ENCODE measurements around the gene MED10.

The MED10 gene

DNA sequence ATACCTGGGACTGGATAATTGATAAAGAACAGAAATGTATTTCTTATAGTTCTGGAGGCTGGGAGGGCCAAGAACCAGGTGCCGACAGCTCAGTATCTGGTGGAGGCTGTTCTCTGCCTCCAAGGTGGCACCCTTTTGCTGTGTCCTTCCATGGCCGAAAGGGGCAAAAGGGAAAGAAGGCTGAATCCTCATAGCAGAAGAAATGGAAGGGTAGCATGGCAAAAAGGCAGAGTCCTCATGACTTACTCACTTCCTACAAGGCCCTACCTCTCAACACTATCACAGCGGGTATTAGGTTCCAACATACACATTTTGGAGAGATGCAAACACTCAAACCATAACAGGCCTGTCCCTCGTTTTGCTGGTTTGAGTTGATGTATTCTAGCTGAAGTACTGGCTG lies 25.1 kb upstream of the MED10 start:
- no peak for DNase-seq (ENCODE audit: low read depth)
- TF ChIP-seq, protein P1, sequence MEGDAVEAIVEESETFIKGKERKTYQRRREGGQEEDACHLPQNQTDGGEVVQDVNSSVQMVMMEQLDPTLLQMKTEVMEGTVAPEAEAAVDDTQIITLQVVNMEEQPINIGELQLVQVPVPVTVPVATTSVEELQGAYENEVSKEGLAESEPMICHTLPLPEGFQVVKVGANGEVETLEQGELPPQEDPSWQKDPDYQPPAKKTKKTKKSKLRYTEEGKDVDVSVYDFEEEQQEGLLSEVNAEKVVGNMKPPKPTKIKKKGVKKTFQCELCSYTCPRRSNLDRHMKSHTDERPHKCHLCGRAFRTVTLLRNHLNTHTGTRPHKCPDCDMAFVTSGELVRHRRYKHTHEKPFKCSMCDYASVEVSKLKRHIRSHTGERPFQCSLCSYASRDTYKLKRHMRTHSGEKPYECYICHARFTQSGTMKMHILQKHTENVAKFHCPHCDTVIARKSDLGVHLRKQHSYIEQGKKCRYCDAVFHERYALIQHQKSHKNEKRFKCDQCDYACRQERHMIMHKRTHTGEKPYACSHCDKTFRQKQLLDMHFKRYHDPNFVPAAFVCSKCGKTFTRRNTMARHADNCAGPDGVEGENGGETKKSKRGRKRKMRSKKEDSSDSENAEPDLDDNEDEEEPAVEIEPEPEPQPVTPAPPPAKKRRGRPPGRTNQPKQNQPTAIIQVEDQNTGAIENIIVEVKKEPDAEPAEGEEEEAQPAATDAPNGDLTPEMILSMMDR (IDR thresholded peaks at IDR 0.05; ENCODE audit: low read depth, low read length): no peak
- TF ChIP-seq MYC (IDR thresholded peaks at IDR 0.05; ENCODE audit: low read depth, low read length) (no peak), POLR2A (IDR thresholded peaks at IDR 0.05; ENCODE audit: extremely low read depth, insufficient read length) (no peak)
- TF ChIP-seq, protein P2, sequence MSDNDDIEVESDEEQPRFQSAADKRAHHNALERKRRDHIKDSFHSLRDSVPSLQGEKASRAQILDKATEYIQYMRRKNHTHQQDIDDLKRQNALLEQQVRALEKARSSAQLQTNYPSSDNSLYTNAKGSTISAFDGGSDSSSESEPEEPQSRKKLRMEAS (IDR thresholded peaks at IDR 0.05; ENCODE audit: low read depth, low read length): no peak
- H3K4me3 ChIP-seq (ENCODE audit: low read depth, low read length): no peak overlapping the region

DNA sequence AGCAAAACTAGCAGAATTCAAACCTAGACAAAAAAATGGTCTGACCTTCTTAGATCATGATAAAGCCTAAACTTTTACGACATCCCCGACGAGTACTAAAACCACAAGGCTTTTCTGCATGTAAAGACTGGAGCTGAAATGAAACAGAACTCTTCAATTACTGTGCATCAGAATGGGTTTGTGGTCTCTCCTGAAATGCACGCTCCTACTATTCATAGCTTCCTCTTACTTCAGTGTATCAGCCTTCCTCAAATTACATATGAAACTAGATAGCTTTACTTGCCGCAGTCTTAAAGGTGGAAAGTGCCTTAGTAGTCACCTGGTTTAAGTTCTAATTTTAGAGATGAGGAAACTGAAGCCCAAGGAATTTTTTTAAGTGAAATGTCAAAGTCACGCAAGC lies 24.6 kb upstream of the MED10 start:
- TF ChIP-seq, protein P1 (IDR thresholded peaks at IDR 0.05; ENCODE audit: low read depth, low read length): no peak
- TF ChIP-seq, protein P2 (IDR thresholded peaks at IDR 0.05; ENCODE audit: low read depth, low read length): no peak
- TF ChIP-seq MYC (IDR thresholded peaks at IDR 0.05; ENCODE audit: low read depth, low read length): no peak
- TF ChIP-seq POLR2A (IDR thresholded peaks at IDR 0.05; ENCODE audit: extremely low read depth, insufficient read length): no peak
- DNase-seq (ENCODE audit: low read depth): peak; percentile 15
- no peak overlapping the region for H3K4me3 ChIP-seq (ENCODE audit: low read depth, low read length)

DNA sequence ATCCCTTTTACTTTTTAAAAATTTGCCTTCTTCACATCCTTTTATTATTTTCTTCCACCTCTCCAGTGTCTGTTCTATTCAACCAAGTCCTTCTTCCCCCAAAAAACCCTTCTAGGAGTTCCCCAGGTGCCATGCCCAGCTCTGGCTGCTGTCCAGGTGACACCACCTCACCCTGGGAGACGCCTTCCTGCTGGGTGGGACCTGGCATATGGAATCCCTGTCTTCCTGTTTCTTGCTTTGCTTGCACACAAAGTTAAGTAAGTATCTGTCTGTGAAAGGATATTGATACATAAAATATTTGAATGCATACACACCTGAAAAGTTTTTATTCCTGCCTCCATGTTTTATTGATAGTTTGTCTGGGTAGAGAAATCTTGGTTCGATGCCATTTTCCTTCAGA lies 23.1 kb upstream of the MED10 start:
- DNase-seq (ENCODE audit: low read depth): no peak
- TF ChIP-seq POLR2A (IDR thresholded peaks at IDR 0.05; ENCODE audit: extremely low read depth, insufficient read length): no peak
- TF ChIP-seq MYC (IDR thresholded peaks at IDR 0.05; ENCODE audit: low read depth, low read length): no peak
- TF ChIP-seq, protein P1 (IDR thresholded peaks at IDR 0.05; ENCODE audit: low read depth, low read length): no peak
- TF ChIP-seq, protein P2 (IDR thresholded peaks at IDR 0.05; ENCODE audit: low read depth, low read length): no peak
- H3K4me3 ChIP-seq (ENCODE audit: low read depth, low read length): no peak overlapping the region

DNA sequence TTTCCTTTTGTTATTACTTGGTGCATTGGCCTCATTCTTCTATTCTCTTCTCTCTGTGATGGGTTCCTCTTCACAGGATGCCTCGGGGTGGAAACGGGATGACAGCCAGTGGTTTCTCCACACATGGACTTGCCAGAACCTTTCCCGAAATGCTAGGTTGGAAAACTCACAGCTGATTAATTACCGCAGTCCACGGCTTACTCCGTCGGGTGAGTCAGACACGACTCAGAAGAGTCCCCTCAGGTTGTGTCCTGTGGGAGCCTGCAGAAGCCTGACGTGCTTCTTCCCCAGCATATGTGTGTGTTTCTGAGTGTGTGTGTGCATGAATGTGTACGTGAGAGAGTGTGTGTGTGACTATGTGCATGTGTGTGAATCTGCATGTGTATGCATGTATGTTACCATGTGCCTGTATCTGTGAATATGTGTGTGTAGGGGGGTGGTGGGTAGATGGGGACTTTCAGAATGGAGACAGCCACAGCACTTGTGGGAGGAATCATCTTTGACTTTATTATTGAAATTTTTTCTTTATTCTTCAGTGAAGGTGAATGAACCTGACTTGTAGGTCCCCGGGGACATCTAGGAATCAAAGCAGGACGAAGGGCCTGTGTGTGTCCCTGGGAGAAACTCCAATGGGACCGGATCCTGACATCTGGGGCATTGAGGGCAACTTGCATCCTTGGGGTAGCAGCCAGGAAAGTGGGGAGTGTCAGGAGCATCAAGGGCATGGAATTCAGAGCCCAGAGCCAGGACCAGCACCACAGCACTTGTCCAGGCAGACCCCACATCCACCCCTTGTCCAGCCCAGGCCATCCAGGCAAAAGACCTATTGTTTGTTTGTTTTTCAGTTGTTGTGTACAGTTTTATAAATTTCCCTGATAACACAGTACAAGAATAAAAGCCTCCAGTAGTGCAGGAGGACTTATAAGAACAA lies 21.9 kb upstream of the MED10 start:
- DNase-seq (ENCODE audit: low read depth): no peak
- no peak overlapping the region for H3K4me3 ChIP-seq (ENCODE audit: low read depth, low read length)
- no peak for TF ChIP-seq MYC (IDR thresholded peaks at IDR 0.05; ENCODE audit: low read depth, low read length)
- TF ChIP-seq, protein P2 (IDR thresholded peaks at IDR 0.05; ENCODE audit: low read depth, low read length): no peak
- TF ChIP-seq, protein P1 (IDR thresholded peaks at IDR 0.05; ENCODE audit: low read depth, low read length): no peak
- TF ChIP-seq POLR2A (IDR thresholded peaks at IDR 0.05; ENCODE audit: extremely low read depth, insufficient read length): no peak

DNA sequence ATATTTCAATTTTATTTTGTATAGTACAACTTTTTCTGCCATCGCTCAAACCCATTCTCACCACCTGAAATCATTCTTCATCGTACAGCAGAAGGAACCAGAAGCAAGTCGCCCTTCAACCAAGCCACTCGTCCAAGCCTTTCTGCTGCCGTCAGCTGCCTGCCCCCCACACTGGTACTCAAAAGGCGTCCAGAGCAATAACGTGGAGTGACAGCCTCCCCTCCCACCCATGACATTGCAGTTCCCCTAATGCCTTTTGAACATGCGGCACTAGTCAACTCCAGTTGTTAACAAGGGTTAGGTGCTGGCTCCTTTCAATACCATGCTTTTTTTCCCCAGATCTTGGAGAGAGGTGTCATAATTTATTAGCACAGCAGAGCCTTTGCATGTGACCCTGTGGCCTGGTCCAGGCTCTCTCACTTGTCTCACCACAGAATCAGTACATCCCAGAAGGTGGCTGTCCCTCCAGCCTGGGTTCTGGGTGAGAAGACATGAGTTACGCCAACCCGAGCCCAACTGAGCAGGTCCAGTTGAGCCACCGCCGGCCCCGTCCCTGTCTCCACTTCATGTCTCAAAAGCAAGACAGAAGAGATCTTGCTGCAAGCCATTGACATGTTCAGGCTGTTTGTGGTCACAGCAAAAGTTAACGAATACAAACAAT lies 20.4 kb upstream of the MED10 start:
- DNase-seq (ENCODE audit: low read depth): no peak
- TF ChIP-seq, protein P1 (IDR thresholded peaks at IDR 0.05; ENCODE audit: low read depth, low read length): no peak
- TF ChIP-seq MYC (IDR thresholded peaks at IDR 0.05; ENCODE audit: low read depth, low read length) (no peak), POLR2A (IDR thresholded peaks at IDR 0.05; ENCODE audit: extremely low read depth, insufficient read length) (no peak)
- TF ChIP-seq, protein P2 (IDR thresholded peaks at IDR 0.05; ENCODE audit: low read depth, low read length): no peak

More for the DNA sequence above, 20.4 kb upstream of the MED10 start:
- H3K4me3 ChIP-seq (ENCODE audit: low read depth, low read length): no peak overlapping the region

All from NB4 (cell line).